Measurements from ENCODE around the gene RBMS1.

GRCh38 chr2:160478660-160479059 is 14.9 kb downstream of the RBMS1 start:
- TF ChIP-seq, protein P1, sequence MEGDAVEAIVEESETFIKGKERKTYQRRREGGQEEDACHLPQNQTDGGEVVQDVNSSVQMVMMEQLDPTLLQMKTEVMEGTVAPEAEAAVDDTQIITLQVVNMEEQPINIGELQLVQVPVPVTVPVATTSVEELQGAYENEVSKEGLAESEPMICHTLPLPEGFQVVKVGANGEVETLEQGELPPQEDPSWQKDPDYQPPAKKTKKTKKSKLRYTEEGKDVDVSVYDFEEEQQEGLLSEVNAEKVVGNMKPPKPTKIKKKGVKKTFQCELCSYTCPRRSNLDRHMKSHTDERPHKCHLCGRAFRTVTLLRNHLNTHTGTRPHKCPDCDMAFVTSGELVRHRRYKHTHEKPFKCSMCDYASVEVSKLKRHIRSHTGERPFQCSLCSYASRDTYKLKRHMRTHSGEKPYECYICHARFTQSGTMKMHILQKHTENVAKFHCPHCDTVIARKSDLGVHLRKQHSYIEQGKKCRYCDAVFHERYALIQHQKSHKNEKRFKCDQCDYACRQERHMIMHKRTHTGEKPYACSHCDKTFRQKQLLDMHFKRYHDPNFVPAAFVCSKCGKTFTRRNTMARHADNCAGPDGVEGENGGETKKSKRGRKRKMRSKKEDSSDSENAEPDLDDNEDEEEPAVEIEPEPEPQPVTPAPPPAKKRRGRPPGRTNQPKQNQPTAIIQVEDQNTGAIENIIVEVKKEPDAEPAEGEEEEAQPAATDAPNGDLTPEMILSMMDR (IDR thresholded peaks at IDR 0.05), result no peak
- TF ChIP-seq POLR2A (IDR thresholded peaks at IDR 0.05), result no peak

Measured in lower leg skin (tissue), 3 donors.